Loucy (cell line): ENCODE measurements around the gene NDUFB7.

ENCODE experiments used
- EZH2phosphoT487 ChIP-seq: fragments of 200-600 bp; IDR thresholded peaks from 2 replicates; pipeline ENCODE4 v1.6.1; 2018; ENCODE audit warnings: antibody characterized with exemption, mild to moderate bottlenecking, moderate library complexity, borderline replicate concordance
- TF ChIP-seq, protein P1 (sequence below): fragments of 200-600 bp; sonication (generic); conservative IDR thresholded peaks from 2 replicates; pipeline ENCODE4 v1.5.1; 2014; ENCODE audit warnings: mild to moderate bottlenecking, antibody characterized with exemption, low read length

DNA sequence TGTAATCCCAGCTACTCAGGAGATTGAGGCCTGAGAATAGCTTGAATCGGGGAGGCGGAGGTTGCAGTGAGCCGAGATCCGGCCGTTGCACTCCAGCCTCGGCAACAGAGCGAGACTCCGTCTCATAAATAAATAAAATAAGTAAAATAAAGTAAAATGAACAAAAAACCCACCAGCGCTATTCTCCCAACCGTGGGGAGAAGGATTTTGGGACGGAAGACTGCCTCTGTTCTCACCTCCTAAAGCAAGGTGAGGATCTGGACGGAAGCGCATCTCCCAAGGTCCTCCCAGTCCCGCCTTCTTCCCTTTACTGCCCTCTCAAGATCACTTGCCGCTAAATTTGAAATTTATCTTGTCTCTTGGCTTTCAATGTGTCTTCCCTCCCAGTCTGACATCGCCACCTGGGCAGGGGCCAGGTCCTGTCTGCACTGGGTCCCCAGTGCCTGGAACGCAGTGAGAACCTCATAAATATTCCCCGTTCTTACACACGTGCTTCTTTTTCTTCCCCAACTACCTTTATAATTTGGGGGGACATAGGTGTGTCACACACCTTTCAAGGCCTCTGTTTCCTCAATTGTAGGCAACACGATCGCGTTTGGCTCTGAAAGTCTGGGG, 52.5 kb downstream of the NDUFB7 start:
- TF ChIP-seq, protein P1, sequence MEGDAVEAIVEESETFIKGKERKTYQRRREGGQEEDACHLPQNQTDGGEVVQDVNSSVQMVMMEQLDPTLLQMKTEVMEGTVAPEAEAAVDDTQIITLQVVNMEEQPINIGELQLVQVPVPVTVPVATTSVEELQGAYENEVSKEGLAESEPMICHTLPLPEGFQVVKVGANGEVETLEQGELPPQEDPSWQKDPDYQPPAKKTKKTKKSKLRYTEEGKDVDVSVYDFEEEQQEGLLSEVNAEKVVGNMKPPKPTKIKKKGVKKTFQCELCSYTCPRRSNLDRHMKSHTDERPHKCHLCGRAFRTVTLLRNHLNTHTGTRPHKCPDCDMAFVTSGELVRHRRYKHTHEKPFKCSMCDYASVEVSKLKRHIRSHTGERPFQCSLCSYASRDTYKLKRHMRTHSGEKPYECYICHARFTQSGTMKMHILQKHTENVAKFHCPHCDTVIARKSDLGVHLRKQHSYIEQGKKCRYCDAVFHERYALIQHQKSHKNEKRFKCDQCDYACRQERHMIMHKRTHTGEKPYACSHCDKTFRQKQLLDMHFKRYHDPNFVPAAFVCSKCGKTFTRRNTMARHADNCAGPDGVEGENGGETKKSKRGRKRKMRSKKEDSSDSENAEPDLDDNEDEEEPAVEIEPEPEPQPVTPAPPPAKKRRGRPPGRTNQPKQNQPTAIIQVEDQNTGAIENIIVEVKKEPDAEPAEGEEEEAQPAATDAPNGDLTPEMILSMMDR = no peak
- no peak for TF ChIP-seq EZH2phosphoT487
